K562 (cell line): ENCODE measurements around the gene SLC12A3. TPM values are rescaled to one million over a fixed set of nuclear protein-coding genes. Genes with fewer than 3 reads are reported as not detected.

Experiments used
- ATAC-seq: fragments of 200-7000 bp; cut with Tn5 transposase; 3 replicates; pipeline ENCODE4 v1.9.1; 2020; ENCODE audit warnings: moderate library complexity
- BruUV-seq: library from RNA; stranded (reverse); fragments of 400-500 nt; replicated peaks from 2 replicates; lab custom pipeline; 2021; lab: Mats Ljungman, UMichigan
- CTCF ChIA-PET: fragments of 300-600 bp; formaldehyde crosslinking; extraction: SDS; loops from one replicate; lab custom pipeline; 2021; ENCODE audit warnings: low intra/inter-chr PET ratio; lab: Yijun Ruan, JAX
- POLR2A ChIA-PET: fragments of 300-600, 350-650 bp; sonication (Branson Sonifier 250); formaldehyde crosslinking; extraction: SDS; loops from one replicate; lab custom pipeline; 2021; ENCODE audit warnings: antibody characterized with exemption, inconsistent platforms; lab: Yijun Ruan, JAX
- DNase-seq, 4 experiments: peaks; one replicate each; pipeline versions ENCODE4 v3.0.0 to v3.0.0-alpha.2; 2011 to 2018; ENCODE audit warnings: low spot score in 3 of 4, mixed read lengths in 3 of 4; ENCODE audit errors: extremely low read depth in 1 of 4
- FAIRE-seq: peaks from 2 replicates; lab custom pipeline; 2011; peaks lifted over from hg19 to GRCh38; lab: Jason Lieb, UNC
- H2AFZ ChIP-seq: 2 replicates; pipeline ENCODE4 v1.6.0; 2011; ENCODE audit warnings: low read depth, low read length, control low read depth, inconsistent platforms
- H3K27ac ChIP-seq: fragments of 200-600 bp; 3 replicates; pipeline ENCODE4 v1.8.0; 2011; ENCODE audit warnings: low read depth, mild to moderate bottlenecking, control low read depth, inconsistent platforms, low read length, moderate library complexity, mixed read lengths; ENCODE audit errors: extremely low read depth
- H3K27me3 ChIP-seq, 2 experiments: fragments of 300-600 bp in 1 of 2; 2 replicates in 1 of 2; 3 replicates in 1 of 2; pipeline versions ENCODE4 v1.6.0 to v1.8.0; 2011; ENCODE audit warnings: inconsistent platforms in 2 of 2, low read length in 2 of 2, mild to moderate bottlenecking in 1 of 2, mixed read lengths in 1 of 2, moderate library complexity in 1 of 2; ENCODE audit not compliant: control insufficient read depth in 2 of 2, insufficient read depth in 2 of 2
- H3K36me3 ChIP-seq: fragments of 300-600 bp; 3 replicates; pipeline ENCODE4 v1.8.0; 2011; ENCODE audit warnings: mild to moderate bottlenecking, low read length, inconsistent platforms; ENCODE audit not compliant: control insufficient read depth, insufficient read depth
- H3K4me1 ChIP-seq, 2 experiments: fragments of 200-600 bp in 1 of 2; replicated peaks in 1 of 2; 2 replicates in 1 of 2; 3 replicates in 1 of 2; pipeline versions ENCODE4 v1.5.1 to v1.8.0; 2011; ENCODE audit warnings: inconsistent platforms in 2 of 2, low read length in 2 of 2, mild to moderate bottlenecking in 1 of 2, mixed read lengths in 1 of 2, moderate library complexity in 1 of 2; ENCODE audit not compliant: control insufficient read depth in 2 of 2, insufficient read depth in 2 of 2
- H3K4me2 ChIP-seq: 2 replicates; pipeline ENCODE4 v1.6.1; 2011; ENCODE audit warnings: low read length, control low read depth, inconsistent platforms, mixed read lengths; ENCODE audit not compliant: insufficient read depth
- H3K4me3 ChIP-seq: fragments of 200-600 bp; sonication (generic), shearing (Covaris generic); 2 replicates; pipeline ENCODE4 v1.5.1; 2016; ENCODE audit warnings: control low read depth, inconsistent platforms
- H3K79me2 ChIP-seq: fragments of 200-600 bp; 3 replicates; pipeline ENCODE4 v1.8.0; 2011; ENCODE audit warnings: low read length, inconsistent platforms; ENCODE audit not compliant: control insufficient read depth, insufficient read depth
- H3K9ac ChIP-seq, 2 experiments: 2 replicates each; pipeline versions ENCODE4 v1.6.0 to v1.6.1; 2011; ENCODE audit warnings: low read depth in 2 of 2, low read length in 2 of 2, control low read depth in 1 of 2, inconsistent platforms in 1 of 2, mild to moderate bottlenecking in 1 of 2, mixed read lengths in 1 of 2; ENCODE audit not compliant: insufficient read depth in 1 of 2
- H3K9me1 ChIP-seq: one replicate; pipeline ENCODE4 v1.6.0; 2011; ENCODE audit warnings: inconsistent platforms, mild to moderate bottlenecking, low read length, moderate library complexity; ENCODE audit not compliant: control insufficient read depth, insufficient read depth
- H3K9me3 ChIP-seq: replicated peaks from 2 replicates; pipeline ENCODE4 v1.5.1; 2011; ENCODE audit warnings: low read depth, low read length, inconsistent platforms; ENCODE audit not compliant: control insufficient read depth, insufficient read depth
- H4K20me1 ChIP-seq: replicated peaks from 2 replicates; pipeline ENCODE4 v1.6.1; 2011; ENCODE audit warnings: low read length, inconsistent platforms, mixed read lengths; ENCODE audit not compliant: control insufficient read depth, insufficient read depth
- CREB1 ChIP-seq, 2 experiments: sonication (generic) in 1 of 2; formaldehyde crosslinking in 1 of 2; IDR thresholded peaks; 2 replicates each; pipeline versions ENCODE4 v1.6.1 to v1.8.0; 2012 to 2022; ENCODE audit warnings: inconsistent platforms in 1 of 2, mild to moderate bottlenecking in 1 of 2, missing genetic modification reagents in 1 of 2, moderate library complexity in 1 of 2
- MAZ ChIP-seq, 2 experiments: fragments of 450-650 bp in 1 of 2; sonication (generic) in 1 of 2; formaldehyde crosslinking; IDR thresholded peaks in 1 of 2; conservative IDR thresholded peaks in 1 of 2; 2 replicates each; pipeline versions ENCODE4 v1.4.0 to v1.5.0; 2020; ENCODE audit warnings: mild to moderate bottlenecking in 1 of 2, missing genetic modification reagents in 1 of 2
- MEIS2 ChIP-seq: fragments of 450-650 bp; IDR thresholded peaks from 2 replicates; pipeline ENCODE4 v1.6.1; 2014; ENCODE audit warnings: mild to moderate bottlenecking; ENCODE audit not compliant: partially characterized antibody
- NCOA6 ChIP-seq: fragments of 450-650 bp; IDR thresholded peaks from 2 replicates; pipeline ENCODE4 v1.6.1; 2017; ENCODE audit warnings: mild to moderate bottlenecking
- TBP ChIP-seq: optimal IDR thresholded peaks from 2 replicates; pipeline ENCODE3; 2011; ENCODE audit warnings: low read depth, low read length, improper control_type of control experiment
- XRCC3 ChIP-seq: fragments of 450-650 bp; IDR thresholded peaks from 2 replicates; pipeline ENCODE4 v1.6.1; 2017; ENCODE audit warnings: mild to moderate bottlenecking, moderate library complexity
- XRCC5 ChIP-seq: fragments of 200-400 bp; formaldehyde crosslinking; IDR thresholded peaks from 2 replicates; pipeline ENCODE4 v1.6.1; 2017; ENCODE audit warnings: low read depth, mild to moderate bottlenecking, low read length
- ZKSCAN1 ChIP-seq: fragments of 150-350 bp; IDR thresholded peaks from 2 replicates; pipeline ENCODE4 v1.6.1; 2016; ENCODE audit warnings: low read depth, low read length
- ZNF766 ChIP-seq: fragments of 200-800 bp; sonication (Bioruptor generic); conservative IDR thresholded peaks from 2 replicates; pipeline ENCODE4 v1.6.1; 2016; ENCODE audit warnings: missing genetic modification characterization, missing compliant biosample characterization
- WGBS: fragments of 100-300 bp; shearing (Covaris generic); methylation state at CpG from one replicate; pipeline ENCODE4 v1.1.6; 2016; ENCODE audit warnings: low coverage, mixed read lengths; ENCODE audit not compliant: insufficient coverage; ENCODE audit errors: missing lambda C conversion rate; 5-methylcytosine and 5-hydroxymethylcytosine counted together
- in situ Hi-C: fragments of 300-500 bp; cut with MboI; formaldehyde crosslinking; loops from 4 replicates; pipeline ENCODE4 v1.15.0; 2018; ENCODE audit warnings: inconsistent platforms, mixed read lengths
- intact Hi-C: fragments of 100-400 bp; cut with micrococcal nuclease; formaldehyde crosslinking; loops from 2 replicates; pipeline ENCODE4 v1.14.2; 2022
- polyA plus RNA-seq, 8 experiments: library from polyadenylated mRNA; depleted of rRNA in 4 of 8; stranded (reverse) in 5 of 8; unstranded in 3 of 8; fragments of >200 nt; fragmentation: Nextera tagmentation in 2 of 8; fragmentation: Illumina TruSeq in 1 of 8; extraction: Ambion mirVana in 2 of 8; extraction: Trizol in 1 of 8; gene quantifications; 2 replicates each; pipeline versions ENCODE4 v1.2.1 to v1.2.3, GENCODE V29; 2011 to 2014; ENCODE audit warnings: inconsistent platforms in 1 of 8, missing spikeins in 1 of 8
- total RNA-seq, 7 experiments: library from RNA; depleted of rRNA in 6 of 7; stranded (reverse); fragments of >200 nt in 6 of 7; fragmentation: Illumina TruSeq in 2 of 7; extraction: Trizol in 2 of 7; gene quantifications; 2 replicates each; pipeline versions ENCODE4 v1.2.1 to v1.2.3, GENCODE V29; 2011 to 2021; ENCODE audit warnings: low replicate concordance in 1 of 7
- TF ChIP-seq, protein P1 (sequence below): sonication (generic); formaldehyde crosslinking; IDR thresholded peaks from 2 replicates; pipeline ENCODE4 v1.8.0; 2023; ENCODE audit warnings: missing genetic modification reagents, mild to moderate bottlenecking, borderline replicate concordance
- TF ChIP-seq, protein P2 (sequence below), 3 experiments: fragments of 200-800 bp in 1 of 3; fragments of 250-450 bp in 1 of 3; fragments of 450-650 bp in 1 of 3; sonication (Bioruptor Pico) in 1 of 3; sonication (Bioruptor generic) in 1 of 3; formaldehyde crosslinking in 1 of 3; IDR thresholded peaks; 2 replicates each; pipeline versions ENCODE4 v1.6.1 to v1.8.0; 2016 to 2022; ENCODE audit warnings: mild to moderate bottlenecking in 2 of 3, missing genetic modification characterization in 2 of 3, missing compliant biosample characterization in 1 of 3, moderate library complexity in 1 of 3

The SLC12A3 gene
- total and polyA plus RNA-seq, 9 of the 15 experiments (the other 6 are each of a cell fraction or from before 2014, with no cell fraction given), result not detected

DNA sequence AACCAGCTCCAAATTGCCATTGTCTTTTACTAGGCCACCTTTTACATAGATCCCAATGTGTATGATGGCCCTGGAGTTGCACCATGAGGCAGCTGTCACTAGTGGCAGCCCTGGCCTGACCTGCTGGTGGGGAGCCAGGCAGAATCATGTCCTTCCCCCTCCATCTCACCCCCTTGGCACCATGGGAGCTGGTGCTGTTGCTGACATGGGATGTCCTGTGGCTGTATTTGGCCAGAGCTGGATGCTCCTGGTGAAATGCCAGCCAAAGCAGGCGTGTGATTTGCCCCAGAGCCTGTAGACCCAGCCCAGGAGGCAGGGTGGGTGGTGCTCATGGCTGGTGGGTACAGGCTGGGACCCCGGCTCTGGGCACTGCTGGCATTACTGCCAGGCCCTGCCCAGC lies 18.6 kb downstream of the SLC12A3 start (continued):
- no peak for TF ChIP-seq MAZ (CRISPR knock-in tag; conservative IDR thresholded peaks at IDR 0.05 in 1 of 2, IDR thresholded peaks at IDR 0.05 in 1 of 2)

DNA sequence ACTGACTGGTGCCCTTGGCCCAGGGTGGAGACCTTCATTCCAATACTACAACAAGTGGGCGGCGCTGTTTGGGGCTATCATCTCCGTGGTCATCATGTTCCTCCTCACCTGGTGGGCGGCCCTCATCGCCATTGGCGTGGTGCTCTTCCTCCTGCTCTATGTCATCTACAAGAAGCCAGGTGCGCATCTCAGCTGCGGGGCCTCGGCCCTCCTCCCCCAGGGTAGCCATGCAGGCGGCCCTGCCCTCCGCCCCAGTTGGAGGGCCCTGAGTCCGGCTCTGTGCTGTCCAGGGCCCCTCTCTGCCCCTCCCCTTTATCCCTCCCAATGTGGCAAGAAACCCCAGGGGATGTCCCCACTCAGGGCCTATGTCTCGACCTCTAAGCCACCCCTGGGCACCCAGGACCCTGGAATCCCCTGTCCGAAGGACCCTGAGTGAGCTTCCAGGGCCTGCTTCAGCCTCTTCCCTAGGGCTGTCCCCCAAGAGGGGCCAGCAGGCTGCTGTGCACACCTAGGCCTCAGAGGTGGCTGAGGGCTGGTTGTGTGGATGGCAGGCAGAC lies 19.1 kb downstream of the SLC12A3 start:
- in situ Hi-C loops (no loop called here), intact Hi-C loops (no loop called here)
- Histone ChIP-seq H3K9ac (peak overlapping the region in 1 of 2 experiments; percentile 65; a peak in 1 of 4 replicates), H3K4me2 (no peak overlapping the region), H3K36me3 (no peaks in the 10 kb centered on the region), H2AFZ (no peak overlapping the region), H3K27me3 (peaks cover 12 to 33% of the 10 kb centered on the region in 2 experiments; a peak in 4 of 5 replicates), H3K4me1 (peaks cover 0 to 17% of the 10 kb centered on the region in 2 experiments; a peak in 2 of 5 replicates), H3K9me3 (no peaks in the 10 kb centered on the region), H4K20me1 (no peaks in the 10 kb centered on the region; the same call in 1 of the 2 replicates), H3K27ac (no peak overlapping the region), H3K9me1 (no peaks in the 10 kb centered on the region), H3K4me3 (no peak overlapping the region), H3K79me2 (no peaks in the 10 kb centered on the region)
- no peak; the same call in 2 of the 3 replicates for ATAC-seq
- POLR2A ChIA-PET, result interaction anchor here (0.5 to 0.8 kb wide), 2 partner anchors 48 to 56 kb away, joined by 3 read pairs; partner anchors contain the start of gene HERPUD1
- BruUV-seq, result no TSS peak
- FAIRE-seq, result no peak
- WGBS, result 27% methylated on average over 13 of the region's 14 CpGs
- CTCF ChIA-PET, result no interaction called here
- DNase-seq, result no peak
- no peak for TF ChIP-seq ZKSCAN1
- no peak for TF ChIP-seq MEIS2
- TF ChIP-seq, protein P1, sequence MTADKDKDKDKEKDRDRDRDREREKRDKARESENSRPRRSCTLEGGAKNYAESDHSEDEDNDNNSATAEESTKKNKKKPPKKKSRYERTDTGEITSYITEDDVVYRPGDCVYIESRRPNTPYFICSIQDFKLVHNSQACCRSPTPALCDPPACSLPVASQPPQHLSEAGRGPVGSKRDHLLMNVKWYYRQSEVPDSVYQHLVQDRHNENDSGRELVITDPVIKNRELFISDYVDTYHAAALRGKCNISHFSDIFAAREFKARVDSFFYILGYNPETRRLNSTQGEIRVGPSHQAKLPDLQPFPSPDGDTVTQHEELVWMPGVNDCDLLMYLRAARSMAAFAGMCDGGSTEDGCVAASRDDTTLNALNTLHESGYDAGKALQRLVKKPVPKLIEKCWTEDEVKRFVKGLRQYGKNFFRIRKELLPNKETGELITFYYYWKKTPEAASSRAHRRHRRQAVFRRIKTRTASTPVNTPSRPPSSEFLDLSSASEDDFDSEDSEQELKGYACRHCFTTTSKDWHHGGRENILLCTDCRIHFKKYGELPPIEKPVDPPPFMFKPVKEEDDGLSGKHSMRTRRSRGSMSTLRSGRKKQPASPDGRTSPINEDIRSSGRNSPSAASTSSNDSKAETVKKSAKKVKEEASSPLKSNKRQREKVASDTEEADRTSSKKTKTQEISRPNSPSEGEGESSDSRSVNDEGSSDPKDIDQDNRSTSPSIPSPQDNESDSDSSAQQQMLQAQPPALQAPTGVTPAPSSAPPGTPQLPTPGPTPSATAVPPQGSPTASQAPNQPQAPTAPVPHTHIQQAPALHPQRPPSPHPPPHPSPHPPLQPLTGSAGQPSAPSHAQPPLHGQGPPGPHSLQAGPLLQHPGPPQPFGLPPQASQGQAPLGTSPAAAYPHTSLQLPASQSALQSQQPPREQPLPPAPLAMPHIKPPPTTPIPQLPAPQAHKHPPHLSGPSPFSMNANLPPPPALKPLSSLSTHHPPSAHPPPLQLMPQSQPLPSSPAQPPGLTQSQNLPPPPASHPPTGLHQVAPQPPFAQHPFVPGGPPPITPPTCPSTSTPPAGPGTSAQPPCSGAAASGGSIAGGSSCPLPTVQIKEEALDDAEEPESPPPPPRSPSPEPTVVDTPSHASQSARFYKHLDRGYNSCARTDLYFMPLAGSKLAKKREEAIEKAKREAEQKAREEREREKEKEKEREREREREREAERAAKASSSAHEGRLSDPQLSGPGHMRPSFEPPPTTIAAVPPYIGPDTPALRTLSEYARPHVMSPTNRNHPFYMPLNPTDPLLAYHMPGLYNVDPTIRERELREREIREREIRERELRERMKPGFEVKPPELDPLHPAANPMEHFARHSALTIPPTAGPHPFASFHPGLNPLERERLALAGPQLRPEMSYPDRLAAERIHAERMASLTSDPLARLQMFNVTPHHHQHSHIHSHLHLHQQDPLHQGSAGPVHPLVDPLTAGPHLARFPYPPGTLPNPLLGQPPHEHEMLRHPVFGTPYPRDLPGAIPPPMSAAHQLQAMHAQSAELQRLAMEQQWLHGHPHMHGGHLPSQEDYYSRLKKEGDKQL, result no peak
- TF ChIP-seq ZNF766 (CRISPR knock-in tag), result no peak
- TF ChIP-seq, protein P2, sequence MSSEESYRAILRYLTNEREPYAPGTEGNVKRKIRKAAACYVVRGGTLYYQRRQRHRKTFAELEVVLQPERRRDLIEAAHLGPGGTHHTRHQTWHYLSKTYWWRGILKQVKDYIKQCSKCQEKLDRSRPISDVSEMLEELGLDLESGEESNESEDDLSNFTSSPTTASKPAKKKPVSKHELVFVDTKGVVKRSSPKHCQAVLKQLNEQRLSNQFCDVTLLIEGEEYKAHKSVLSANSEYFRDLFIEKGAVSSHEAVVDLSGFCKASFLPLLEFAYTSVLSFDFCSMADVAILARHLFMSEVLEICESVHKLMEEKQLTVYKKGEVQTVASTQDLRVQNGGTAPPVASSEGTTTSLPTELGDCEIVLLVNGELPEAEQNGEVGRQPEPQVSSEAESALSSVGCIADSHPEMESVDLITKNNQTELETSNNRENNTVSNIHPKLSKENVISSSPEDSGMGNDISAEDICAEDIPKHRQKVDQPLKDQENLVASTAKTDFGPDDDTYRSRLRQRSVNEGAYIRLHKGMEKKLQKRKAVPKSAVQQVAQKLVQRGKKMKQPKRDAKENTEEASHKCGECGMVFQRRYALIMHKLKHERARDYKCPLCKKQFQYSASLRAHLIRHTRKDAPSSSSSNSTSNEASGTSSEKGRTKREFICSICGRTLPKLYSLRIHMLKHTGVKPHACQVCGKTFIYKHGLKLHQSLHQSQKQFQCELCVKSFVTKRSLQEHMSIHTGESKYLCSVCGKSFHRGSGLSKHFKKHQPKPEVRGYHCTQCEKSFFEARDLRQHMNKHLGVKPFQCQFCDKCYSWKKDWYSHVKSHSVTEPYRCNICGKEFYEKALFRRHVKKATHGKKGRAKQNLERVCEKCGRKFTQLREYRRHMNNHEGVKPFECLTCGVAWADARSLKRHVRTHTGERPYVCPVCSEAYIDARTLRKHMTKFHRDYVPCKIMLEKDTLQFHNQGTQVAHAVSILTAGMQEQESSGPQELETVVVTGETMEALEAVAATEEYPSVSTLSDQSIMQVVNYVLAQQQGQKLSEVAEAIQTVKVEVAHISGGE (CRISPR knock-in tag; IDR thresholded peaks at IDR 0.05), result no peak
- no peak for TF ChIP-seq XRCC5
- TF ChIP-seq CREB1 (IDR thresholded peaks at IDR 0.05), result no peak
- TF ChIP-seq CREB1 (CRISPR knock-in tag; IDR thresholded peaks at IDR 0.05), result no peak
- no peak for TF ChIP-seq NCOA6
- no peak for TF ChIP-seq TBP
- TF ChIP-seq XRCC3, result no peak
